ENCODE data around the gene TMEM234.

The TMEM234 gene

GRCh38 chr1:32239337-32239736 lies 17.2 kb upstream of the TMEM234 start:
- no peak for DNase-seq

DNA sequence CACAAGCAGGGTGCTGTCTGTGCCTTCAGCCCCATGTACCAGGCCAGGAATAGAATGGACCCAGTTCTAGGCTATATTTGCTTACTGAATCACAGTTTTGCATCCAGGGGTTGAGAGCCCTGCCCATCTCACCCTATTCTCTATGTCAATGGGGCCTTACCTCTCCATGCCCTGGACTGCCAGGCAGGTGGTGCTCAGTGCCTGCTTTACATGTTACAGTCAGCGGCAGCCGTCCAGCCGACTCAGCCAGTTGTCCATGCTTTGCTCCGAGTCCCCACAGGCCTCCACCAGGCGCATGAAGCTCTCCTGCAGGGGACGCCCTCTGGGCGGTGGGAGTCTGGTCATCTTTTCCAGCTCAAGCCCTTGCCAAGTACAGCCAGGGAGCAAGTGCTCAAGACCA lies 12.6 kb upstream of the TMEM234 start:
- no peak for DNase-seq

- DNase-seq = no peak
Measured at GRCh38 chr1:32232558-32233304, 10.6 kb upstream of the TMEM234 start.

GRCh38 chr1:32231843-32232432 lies 9.8 kb upstream of the TMEM234 start:
- DNase-seq = no peak

GRCh38 chr1:32228771-32229170 lies 6.6 kb upstream of the TMEM234 start:
- DNase-seq = no peak

- DNase-seq = no peak
Measured at GRCh38 chr1:32224285-32224684, 2.1 kb upstream of the TMEM234 start.

DNA sequence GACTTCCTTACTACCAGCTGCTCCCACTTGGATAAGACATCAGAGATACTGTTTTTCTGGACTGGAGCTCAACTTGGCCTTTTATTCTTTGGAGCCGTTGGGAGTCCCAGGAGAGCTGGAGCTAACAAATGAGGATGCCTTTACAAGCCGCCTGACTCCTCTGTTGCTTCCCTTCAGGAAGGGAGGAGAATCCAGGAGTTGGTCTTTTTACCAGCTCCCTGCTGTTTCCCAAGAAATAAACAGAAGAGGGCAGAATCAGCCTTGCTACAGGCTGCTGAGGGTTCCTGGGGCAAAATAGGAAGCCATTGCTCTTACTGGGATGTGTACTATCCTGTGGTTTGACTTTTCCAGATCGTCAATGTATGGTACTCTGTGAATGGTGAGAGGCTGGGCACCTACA lies 1.5 kb upstream of the TMEM234 start:
- DNase-seq = no peak

DNA sequence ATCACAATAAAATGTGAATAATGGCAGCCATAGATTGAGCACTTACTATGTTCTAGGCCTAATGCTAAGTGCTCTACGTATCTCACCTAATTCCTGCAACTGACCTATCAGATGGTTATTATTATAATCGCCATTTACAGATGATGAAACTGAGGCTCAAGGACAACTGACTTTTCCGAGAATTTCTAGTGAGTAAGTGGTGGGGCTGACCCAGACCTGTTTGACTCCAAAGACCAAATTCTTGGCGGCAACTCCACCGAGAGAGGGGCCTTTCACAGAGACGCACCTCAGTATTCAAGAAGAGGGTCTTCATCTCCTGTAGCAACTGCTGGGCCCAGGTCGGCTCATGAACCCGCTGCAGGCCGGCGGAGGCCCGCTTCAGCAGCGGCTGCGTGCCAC lies 573 bp downstream of the TMEM234 start:
- DNase-seq = no peak

DNA sequence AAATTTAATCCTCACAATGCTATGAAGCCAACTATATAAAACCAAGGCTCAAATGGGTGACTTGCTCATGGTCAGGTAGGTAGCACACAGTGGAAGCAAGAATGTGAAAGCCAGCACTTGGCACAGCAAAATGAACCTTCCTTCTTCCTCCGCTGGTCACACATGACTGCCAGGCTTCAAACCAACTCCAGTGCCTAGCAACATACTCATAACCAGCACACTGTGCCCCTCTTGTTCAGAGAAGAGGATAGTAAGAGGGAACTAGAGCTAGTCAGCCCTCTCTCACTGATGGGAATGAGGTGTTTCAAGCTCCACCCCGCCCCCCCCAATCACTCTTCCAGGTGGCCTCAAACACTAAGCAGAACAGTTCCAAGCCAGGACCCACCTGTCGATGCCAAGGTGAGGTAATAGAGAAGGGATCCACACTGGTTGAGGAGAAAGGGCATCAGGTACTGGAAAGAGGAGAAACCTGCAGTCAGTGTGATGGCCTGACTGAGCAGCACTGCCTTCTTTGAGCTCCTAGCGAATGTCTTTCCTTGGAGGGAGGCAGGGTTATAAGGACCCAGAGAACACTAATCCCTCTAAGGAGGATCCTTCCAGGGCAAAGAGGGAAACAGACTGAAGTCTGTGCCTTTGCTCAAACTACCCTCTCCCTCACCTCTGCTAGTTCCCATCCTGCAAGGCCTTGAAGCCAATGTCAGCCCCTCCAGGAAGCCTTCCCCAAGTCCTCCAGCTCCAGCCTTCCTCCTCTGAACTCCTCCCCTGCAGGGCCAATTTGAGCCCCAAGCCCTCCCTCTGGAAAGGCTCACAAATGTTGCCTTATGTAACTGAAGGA lies 1.2 kb downstream of the TMEM234 start:
- no peak for DNase-seq

DNA sequence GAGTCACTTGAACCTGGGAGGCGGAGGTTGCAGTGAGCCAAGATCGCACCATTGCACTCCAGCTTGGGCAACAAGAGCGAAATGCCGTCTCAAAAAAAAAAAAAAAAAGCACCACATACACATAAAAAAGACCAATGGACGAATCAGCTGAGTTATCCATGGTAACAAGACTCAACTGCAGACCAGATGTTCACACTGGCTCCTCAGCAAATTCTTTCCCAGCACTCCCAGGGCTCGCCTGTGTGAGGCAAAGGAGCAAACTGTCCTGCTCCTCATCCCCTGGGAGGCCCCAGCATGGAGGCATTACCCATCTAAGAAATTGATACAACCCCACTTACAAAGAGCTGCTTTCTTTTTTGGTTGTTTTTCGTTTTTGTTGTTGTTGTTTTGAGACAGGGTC lies 3.1 kb downstream of the TMEM234 start:
- no peak for DNase-seq

GRCh38 chr1:32216566-32216965 lies 5.6 kb downstream of the TMEM234 start:
- DNase-seq = no peak

GRCh38 chr1:32215629-32216480 lies 6.3 kb downstream of the TMEM234 start:
- DNase-seq = peak; percentile 50

DNA sequence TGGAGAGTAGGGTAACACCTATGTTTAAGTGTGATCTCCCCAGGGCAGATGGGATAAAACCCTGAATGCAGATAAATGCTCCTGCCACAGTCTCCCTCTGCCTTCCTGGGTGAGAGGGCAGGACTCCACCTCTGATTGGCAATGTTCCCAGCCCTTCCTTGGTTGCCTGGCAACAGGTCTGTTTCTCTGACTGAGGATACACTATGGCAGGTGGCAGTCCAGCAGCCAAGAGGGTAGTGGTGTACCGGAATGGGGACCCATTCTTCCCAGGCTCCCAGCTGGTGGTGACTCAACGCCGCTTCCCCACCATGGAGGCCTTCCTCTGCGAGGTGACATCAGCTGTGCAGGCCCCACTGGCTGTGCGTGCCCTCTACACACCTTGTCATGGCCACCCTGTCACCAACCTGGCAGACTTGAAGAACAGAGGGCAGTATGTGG lies 13.2 kb downstream of the TMEM234 start, which contains the start of gene DCDC2B:
Gene DCDC2B (plus strand): TSS at position 199 of the 438 bp plus-strand sequence. CDS start 5 bp downstream, at position 204.
- DNase-seq = no peak

GRCh38 chr1:32208469-32208868 lies 13.7 kb downstream of the TMEM234 start:
- no peak for DNase-seq

DNA sequence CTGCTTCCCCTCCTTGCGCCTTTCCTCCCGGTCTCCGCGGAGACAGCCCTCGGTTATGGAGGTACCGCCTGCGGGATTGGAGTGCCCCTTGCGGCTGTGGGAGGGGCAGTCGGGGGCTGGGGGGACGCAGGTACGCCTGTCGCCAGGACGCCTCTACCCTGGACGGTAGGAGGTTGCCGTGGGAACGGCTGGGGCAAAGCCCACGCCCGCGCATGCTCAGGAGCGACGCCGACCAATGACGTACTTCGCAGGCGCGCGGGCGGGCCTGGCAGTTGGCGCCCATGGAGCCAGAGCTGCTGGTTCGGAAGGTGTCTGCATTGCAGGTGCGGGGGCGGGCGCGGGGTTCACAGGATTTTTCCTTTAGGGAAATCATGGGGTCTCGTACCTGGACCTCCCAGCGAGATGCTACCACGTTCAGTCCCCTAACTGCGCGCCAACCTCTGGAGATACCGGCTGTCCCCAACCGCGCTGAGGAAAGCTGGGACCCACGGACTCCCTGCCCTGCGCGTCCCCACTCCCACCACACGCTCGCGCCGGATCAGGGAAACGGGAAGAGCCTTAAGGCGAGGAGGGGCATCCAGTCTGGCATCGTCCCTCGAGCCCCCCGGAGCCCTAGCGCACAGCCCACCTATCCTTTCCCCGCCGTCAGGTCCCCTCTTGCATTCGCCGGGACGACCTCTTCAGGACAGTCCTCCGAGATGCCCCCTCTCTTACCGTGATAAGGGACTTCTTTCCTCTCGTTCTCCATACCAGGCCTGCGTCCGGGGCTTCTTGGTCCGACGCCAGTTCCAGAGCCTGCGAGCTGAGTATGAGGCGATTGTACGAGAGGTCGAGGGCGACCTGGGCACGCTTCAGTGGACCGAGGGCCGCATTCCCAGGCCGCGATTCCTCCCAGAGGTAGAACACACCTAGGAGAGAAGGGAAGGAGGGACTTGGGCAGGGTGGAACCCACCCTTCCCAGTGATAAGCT lies 16.5 kb downstream of the TMEM234 start, which contains the start of gene IQCC:
Gene IQCC (plus strand): TSS at position 271 of the 970 bp plus-strand sequence. CDS start 11 bp downstream, at position 282.
- DNase-seq = peak; percentile 89

GRCh38 chr1:32204943-32205361 lies 17.2 kb downstream of the TMEM234 start:
- no peak for DNase-seq

- peak; percentile 77 for DNase-seq
Measured at GRCh38 chr1:32201011-32201855, 20.9 kb downstream of the TMEM234 start.

- peak; percentile 48 for DNase-seq
Measured at GRCh38 chr1:32200226-32201010, 21.7 kb downstream of the TMEM234 start, which contains the start of gene CCDC28B. CCDC28B (plus strand) TSS chr1:32200595; CDS start chr1:32201936, 1,341 bp downstream.

GRCh38 chr1:32199717-32200072 lies 22.5 kb downstream of the TMEM234 start:
- DNase-seq = no peak
